GM12878 (cell line): ENCODE data around the gene SUPT3H. TPM values are rescaled to one million over a fixed set of nuclear protein-coding genes. Genes with fewer than 3 reads are reported as not detected.

Experiments
- ATAC-seq: fragments of 200-7000 bp; cut with Tn5 transposase; 3 replicates; pipeline ENCODE4 v1.9.1; 2020; ENCODE audit warnings: mild to moderate bottlenecking, moderate library complexity
- BruUV-seq: library from RNA; stranded (reverse); fragments of 400-500 nt; replicated peaks from 2 replicates; lab custom pipeline; 2021; lab: Mats Ljungman, UMichigan
- CTCF ChIA-PET: fragments of 300-600 bp; sonication (Branson Sonifier 250); formaldehyde crosslinking; extraction: SDS; loops from one replicate; lab custom pipeline; 2021; ENCODE audit warnings: inconsistent platforms; lab: Yijun Ruan, JAX
- POLR2A ChIA-PET: fragments of 350-600 bp; formaldehyde crosslinking; extraction: SDS; loops from one replicate; lab custom pipeline; 2021; ENCODE audit warnings: inconsistent platforms; lab: Charles Lee
- RAD21 ChIA-PET: fragments of 300-600 bp; sonication (Branson Sonifier 250); formaldehyde crosslinking; loops from one replicate; lab custom pipeline; 2023; ENCODE audit warnings: antibody characterized with exemption; ENCODE audit not compliant: unreplicated experiment; lab: Charles Lee
- SMC1A ChIA-PET: fragments of 300-600 bp; sonication (Branson Sonifier 250); formaldehyde crosslinking; loops from one replicate; lab custom pipeline; 2023; ENCODE audit not compliant: unreplicated experiment, uncharacterized antibody; lab: Charles Lee
- DNase-seq: peaks from one replicate; pipeline ENCODE4 v3.0.0-alpha.2; 2011; ENCODE audit warnings: low read depth, low spot score
- FAIRE-seq: peaks from 3 replicates; lab custom pipeline; 2011; peaks lifted over from hg19 to GRCh38; lab: Jason Lieb, UNC
- H2AFZ ChIP-seq: 2 replicates; pipeline ENCODE4 v1.6.0; 2011; ENCODE audit warnings: low read depth, low read length, control low read depth; ENCODE audit not compliant: control insufficient read depth
- H3K27ac ChIP-seq: 2 replicates; pipeline ENCODE4 v1.5.1; 2011; ENCODE audit warnings: control low read depth; ENCODE audit not compliant: control insufficient read depth, insufficient read depth
- H3K27me3 ChIP-seq, 2 experiments: replicated peaks in 1 of 2; 2 replicates each; pipeline versions ENCODE4 v1.6.0 to v1.6.1; 2011; ENCODE audit warnings: low read length in 1 of 2; ENCODE audit not compliant: control insufficient read depth in 2 of 2, insufficient read depth in 2 of 2
- H3K36me3 ChIP-seq, 2 experiments: 2 replicates each; pipeline ENCODE4 v1.5.1; 2011; ENCODE audit warnings: low read length in 1 of 2; ENCODE audit not compliant: control insufficient read depth in 2 of 2, insufficient read depth in 2 of 2
- H3K4me1 ChIP-seq: 2 replicates; pipeline ENCODE4 v1.6.1; 2011; ENCODE audit warnings: mild to moderate bottlenecking, low read length, moderate library complexity, mixed read lengths; ENCODE audit not compliant: control insufficient read depth, insufficient read depth
- H3K4me2 ChIP-seq: 2 replicates; pipeline ENCODE4 v1.6.0; 2011; ENCODE audit warnings: control low read depth; ENCODE audit not compliant: control insufficient read depth, insufficient read depth
- H3K4me3 ChIP-seq: fragments of 200-600 bp; sonication (generic); 2 replicates; pipeline ENCODE4 v1.5.1; 2016
- H3K79me2 ChIP-seq: 2 replicates; pipeline ENCODE4 v1.6.0; 2011; ENCODE audit warnings: low read length; ENCODE audit not compliant: control insufficient read depth, insufficient read depth
- H3K9ac ChIP-seq: 2 replicates; pipeline ENCODE4 v1.8.0; 2011; ENCODE audit warnings: low read length, control low read depth, mixed read lengths; ENCODE audit not compliant: control insufficient read depth, insufficient read depth
- H3K9me3 ChIP-seq: replicated peaks from 3 replicates; pipeline ENCODE4 v1.5.1; 2011; ENCODE audit warnings: mild to moderate bottlenecking, low read length; ENCODE audit not compliant: control insufficient read depth, insufficient read depth
- H4K20me1 ChIP-seq: 2 replicates; pipeline ENCODE4 v1.6.0; 2011; ENCODE audit not compliant: control insufficient read depth, insufficient read depth
- BCL11A ChIP-seq: IDR thresholded peaks from 2 replicates; pipeline ENCODE4 v1.6.1; 2011; ENCODE audit warnings: low read depth, low read length
- JUNB ChIP-seq: IDR thresholded peaks from 2 replicates; pipeline ENCODE4 v1.6.1; 2016; ENCODE audit warnings: antibody characterized with exemption, mild to moderate bottlenecking
- NFIC ChIP-seq: IDR thresholded peaks from 2 replicates; pipeline ENCODE4 v1.6.1; 2012; ENCODE audit warnings: low read depth, mild to moderate bottlenecking, inconsistent platforms, low read length, moderate library complexity
- POLR2AphosphoS2 ChIP-seq: IDR thresholded peaks from 2 replicates; pipeline ENCODE4 v1.6.1; 2011; ENCODE audit warnings: low read depth, mild to moderate bottlenecking, low read length, improper control_type of control experiment, moderate library complexity
- RAD21 ChIP-seq: IDR thresholded peaks from 2 replicates; pipeline ENCODE4 v1.6.1; 2011; ENCODE audit warnings: mild to moderate bottlenecking, low read depth, low read length, moderate library complexity; ENCODE audit not compliant: insufficient read depth
- RUNX3 ChIP-seq: IDR thresholded peaks from 2 replicates; pipeline ENCODE4 v1.6.1; 2012; ENCODE audit warnings: low read length, inconsistent platforms
- STAT3 ChIP-seq: IDR thresholded peaks from 2 replicates; pipeline ENCODE4 v1.6.1; 2011; ENCODE audit warnings: low read depth, low read length, improper control_type of control experiment
- ZNF687 ChIP-seq: fragments of 450-650 bp; IDR thresholded peaks from 2 replicates; pipeline ENCODE4 v1.6.1; 2017; ENCODE audit warnings: mild to moderate bottlenecking, moderate library complexity
- WGBS: methylation state at CpG from one replicate; pipeline ENCODE4 v1.1.6; 2016; ENCODE audit warnings: low lambda C conversion rate; ENCODE audit not compliant: insufficient replicate concordance, insufficient coverage; ENCODE audit errors: missing lambda C conversion rate; 5-methylcytosine and 5-hydroxymethylcytosine counted together
- in situ Hi-C: fragments of 300-500 bp; cut with MboI; formaldehyde crosslinking; loops from 9 replicates; pipeline ENCODE4 v1.14.3; 2018; ENCODE audit warnings: mixed read lengths
- intact Hi-C: fragments of 100-400 bp; cut with micrococcal nuclease; formaldehyde crosslinking; loops from one replicate; pipeline ENCODE4 v1.14.2; 2022; ENCODE audit not compliant: unreplicated experiment
- polyA plus RNA-seq, 11 experiments: library from polyadenylated mRNA; depleted of rRNA in 4 of 11; unstranded in 6 of 11; stranded (reverse) in 5 of 11; fragments of >200 nt; fragmentation: Nextera tagmentation in 4 of 11; fragmentation: Illumina TruSeq in 1 of 11; extraction: Ambion mirVana in 4 of 11; extraction: Trizol in 1 of 11; gene quantifications; 1 replicate in 1 of 11; 2 replicates in 10 of 11; pipeline versions ENCODE4 v1.2.1 to v1.2.3, GENCODE V29; 2011 to 2016; ENCODE audit warnings: inconsistent platforms in 2 of 11, missing spikeins in 2 of 11, low read depth in 1 of 11
- total RNA-seq, 4 experiments: library from RNA; depleted of rRNA in 3 of 4; stranded (reverse); fragments of >200 nt in 3 of 4; fragmentation: Illumina TruSeq in 1 of 4; extraction: Trizol in 1 of 4; gene quantifications; 2 replicates each; pipeline versions ENCODE4 v1.2.1 to v1.2.3, GENCODE V29; 2013 to 2021

Gene SUPT3H
- total and polyA plus RNA-seq, 10 of the 15 experiments (the other 5 are each of a cell fraction or from before 2014, with no cell fraction given) = 0.51 to 3.7 (median 2.0) TPM

- no peaks in the 10 kb centered on the region for H3K79me2 ChIP-seq
- H3K4me3 ChIP-seq = no peak overlapping the region
- H3K36me3 ChIP-seq = no peaks in the 10 kb centered on the region
- H2AFZ ChIP-seq = no peak overlapping the region
- ATAC-seq = peak; percentile 81
- no peak overlapping the region for H3K9ac ChIP-seq
- H3K27ac ChIP-seq = no peak overlapping the region
- no peaks in the 10 kb centered on the region for H3K27me3 ChIP-seq
- FAIRE-seq = no peak
- intact Hi-C loops = loop anchor here (10.0 kb wide), 1 partner anchor 915 kb away; no protein-coding TSS in a partner anchor
- in situ Hi-C loops = no loop called here
- H3K9me3 ChIP-seq = no peaks in the 10 kb centered on the region
- CTCF ChIA-PET = no interaction called here
- RAD21 ChIA-PET = no interaction called here
- H4K20me1 ChIP-seq = no peaks in the 10 kb centered on the region
- H3K4me1 ChIP-seq = no peaks in the 10 kb centered on the region
- no peak for TF ChIP-seq ZNF687
- TF ChIP-seq RUNX3 = peak; percentile 10; the same call in 1 of the 2 replicates
- TF ChIP-seq RAD21 = no peak
- TF ChIP-seq JUNB = peak; percentile 78
- TF ChIP-seq NFIC = peak; percentile 29; the same call in 1 of the 2 replicates
- TF ChIP-seq POLR2AphosphoS2 = no peak
- TF ChIP-seq BCL11A = 0 out of 2 replicates have a peak, but pooled peaks have one; percentile 11
- no peak for TF ChIP-seq STAT3
- POLR2A ChIA-PET = no interaction called here
- H3K4me2 ChIP-seq = no peak overlapping the region
- no peak for DNase-seq
- WGBS = 0% methylated on average over 3 of the region's 3 CpGs
- SMC1A ChIA-PET = no interaction called here
- BruUV-seq = no TSS peak
Observed at GRCh38 chr6:45009576-45009975, 368.2 kb downstream of the SUPT3H start.
